ENCODE results near the gene IL21R.

The IL21R gene

GRCh38 chr16:27468941-27469531, 67.1 kb downstream of the IL21R start:
- no peak for DNase-seq

- DNase-seq, result no peak
Observed at GRCh38 chr16:27470567-27471431, 68.8 kb downstream of the IL21R start.

- no peak for DNase-seq
Observed at GRCh38 chr16:27471661-27472060, 69.7 kb downstream of the IL21R start.

- no peak for DNase-seq
Observed at GRCh38 chr16:27472091-27473020, 70.4 kb downstream of the IL21R start.

GRCh38 chr16:27473101-27473900, 71.3 kb downstream of the IL21R start:
- DNase-seq, result no peak

- no peak for DNase-seq
Observed at GRCh38 chr16:27474041-27474440, 72.1 kb downstream of the IL21R start.

GRCh38 chr16:27474921-27475320, 72.9 kb downstream of the IL21R start:
- DNase-seq, result no peak

- no peak for DNase-seq
Observed at GRCh38 chr16:27475561-27475960, 73.6 kb downstream of the IL21R start.

GRCh38 chr16:27476240-27476639, 74.3 kb downstream of the IL21R start:
- DNase-seq, result no peak

- no peak for DNase-seq
Observed at GRCh38 chr16:27480761-27481160, 78.8 kb downstream of the IL21R start.

- no peak for DNase-seq
Observed at GRCh38 chr16:27481282-27481934, 79.4 kb downstream of the IL21R start.

GRCh38 chr16:27482397-27483087, 80.6 kb downstream of the IL21R start:
- no peak for DNase-seq

- DNase-seq, result no peak
Observed at GRCh38 chr16:27483088-27483437, 81.1 kb downstream of the IL21R start.

- DNase-seq, result no peak
Observed at GRCh38 chr16:27483624-27484023, 81.7 kb downstream of the IL21R start.

GRCh38 chr16:27485126-27485525, 83.2 kb downstream of the IL21R start:
- DNase-seq, result no peak

GRCh38 chr16:27485811-27486210, 83.8 kb downstream of the IL21R start:
- DNase-seq, result no peak

- DNase-seq, result no peak
Observed at GRCh38 chr16:27486344-27486743, 84.4 kb downstream of the IL21R start.

- DNase-seq, result no peak
Observed at GRCh38 chr16:27486760-27487159, 84.8 kb downstream of the IL21R start.

- no peak for DNase-seq
Observed at GRCh38 chr16:27489421-27489820, 87.4 kb downstream of the IL21R start.

- no peak for DNase-seq
Observed at GRCh38 chr16:27489906-27490305, 87.9 kb downstream of the IL21R start.

- DNase-seq, result peak; percentile 19
Observed at GRCh38 chr16:27491894-27492587, 90.1 kb downstream of the IL21R start.

Measured in CD4-positive, alpha-beta T cell treated with Interleukin-12 subunit alpha and Interleukin-12 subunit beta, for 1 hour (primary cell).